ENCODE results near the gene GRM8.
"Not testable (repeated sequence)": the region's sequence is repeated elsewhere in the genome, so short reads cannot be mapped to it uniquely, and the experiment has no call there.

GRM8 gene

GRCh38 chr7:127021857-127022256 lies 230.9 kb downstream of the GRM8 start:
- no peak for DNase-seq

GRCh38 chr7:127021019-127021738 lies 231.6 kb downstream of the GRM8 start:
- DNase-seq, result no peak

GRCh38 chr7:127018889-127019288 lies 233.9 kb downstream of the GRM8 start:
- no peak for DNase-seq

- no peak for DNase-seq
These were observed 235.5 kb downstream of the GRM8 start for GRCh38 chr7:127017196-127017595.

- no peak for DNase-seq
These were observed 252.0 kb downstream of the GRM8 start for GRCh38 chr7:127000725-127001124.

GRCh38 chr7:126996659-126997058 lies 256.1 kb downstream of the GRM8 start:
- no peak for DNase-seq

- DNase-seq, result no peak
These were observed 259.0 kb downstream of the GRM8 start for GRCh38 chr7:126993626-126994213.

GRCh38 chr7:126988022-126988421 lies 264.7 kb downstream of the GRM8 start:
- DNase-seq, result no peak

- no peak for DNase-seq
These were observed 273.0 kb downstream of the GRM8 start for GRCh38 chr7:126979722-126980121.

- no peak for DNase-seq
These were observed 273.9 kb downstream of the GRM8 start for GRCh38 chr7:126978865-126979264.

- DNase-seq, result no peak
These were observed 279.7 kb downstream of the GRM8 start for GRCh38 chr7:126973066-126973465.

GRCh38 chr7:126972571-126972970 lies 280.2 kb downstream of the GRM8 start:
- no peak for DNase-seq

GRCh38 chr7:126959649-126960048 lies 293.1 kb downstream of the GRM8 start:
- DNase-seq, result no peak

GRCh38 chr7:126958367-126958766 lies 294.4 kb downstream of the GRM8 start:
- DNase-seq, result no peak

- no peak for DNase-seq
These were observed 295.3 kb downstream of the GRM8 start for GRCh38 chr7:126957443-126957842.

GRCh38 chr7:126953461-126953860 lies 299.3 kb downstream of the GRM8 start:
- no peak for DNase-seq

- DNase-seq, result no peak
These were observed 304.1 kb downstream of the GRM8 start for GRCh38 chr7:126948664-126949063.

GRCh38 chr7:126940723-126941307 lies 311.9 kb downstream of the GRM8 start:
- DNase-seq, result no peak

- no peak for DNase-seq
These were observed 315.6 kb downstream of the GRM8 start for GRCh38 chr7:126937171-126937570.

- DNase-seq, result no peak
These were observed 321.2 kb downstream of the GRM8 start for GRCh38 chr7:126931581-126931980.

- no peak for DNase-seq
These were observed 322.6 kb downstream of the GRM8 start for GRCh38 chr7:126930166-126930565.

GRCh38 chr7:126924477-126924876 lies 328.3 kb downstream of the GRM8 start:
- DNase-seq, result no peak

GRCh38 chr7:126911627-126912026 lies 341.1 kb downstream of the GRM8 start:
- not testable (repeated sequence) for DNase-seq

- DNase-seq, result not testable (repeated sequence)
These were observed 344.2 kb downstream of the GRM8 start for GRCh38 chr7:126908564-126908963.
